Measurements from ENCODE around the gene DLG5.

DLG5 gene

DNA sequence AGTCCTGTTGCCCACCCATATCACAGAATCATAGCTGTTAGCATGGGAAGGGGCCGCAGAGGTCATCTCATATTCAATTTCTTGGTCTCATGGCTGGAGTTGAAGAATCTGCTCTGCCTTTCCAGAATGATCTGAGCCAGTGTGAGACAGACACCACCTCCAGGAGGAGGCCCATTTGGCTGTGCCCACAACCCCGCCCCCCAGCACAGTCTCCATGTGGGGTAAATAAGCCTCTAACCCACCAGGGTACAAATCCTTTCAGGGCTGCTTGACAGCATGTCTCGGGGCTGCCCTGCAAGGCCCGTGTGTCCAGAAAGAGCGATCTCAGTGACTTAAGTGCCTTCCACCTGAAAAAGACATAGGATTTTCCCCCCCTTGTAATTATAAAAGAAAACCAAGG lies 137.5 kb downstream of the DLG5 start:
- H3K4me2 ChIP-seq (ENCODE audit: insufficient read depth, low read length) = no peak overlapping the region

DNA sequence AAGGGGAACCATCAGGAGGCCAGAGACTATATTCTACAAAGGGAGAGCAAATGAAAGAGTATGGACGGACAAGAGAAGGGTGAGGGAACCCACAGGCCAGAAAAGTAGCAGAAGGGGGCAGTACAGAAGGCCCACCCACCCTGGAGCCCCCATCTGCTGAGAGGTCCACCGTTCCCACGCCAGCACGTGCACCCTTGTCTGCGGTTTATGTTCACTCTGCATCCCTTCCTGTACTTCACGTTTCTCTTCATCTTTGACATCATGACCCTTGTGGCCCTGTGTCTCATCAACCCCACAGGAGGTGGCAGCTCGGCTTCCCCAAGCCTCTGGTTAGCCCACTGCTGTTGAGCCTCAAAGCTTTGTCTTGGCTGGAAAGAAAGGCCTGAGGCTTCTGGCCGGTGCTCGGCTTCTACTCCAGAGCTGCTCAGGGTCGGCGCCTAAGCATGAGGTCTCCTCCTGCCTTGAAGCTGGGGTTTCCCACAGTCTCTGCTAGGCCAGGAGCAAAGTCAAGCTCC lies 138.0 kb downstream of the DLG5 start:
- Histone ChIP-seq H3K4me3 (ENCODE audit: low read depth in 1 of 2, low read length in 2 of 2) (no peak overlapping the region), H3K79me2 (ENCODE audit: insufficient read depth, low read length) (no peaks in the 10 kb centered on the region), H3K4me1 (ENCODE audit: insufficient read depth, low read length) (no peaks in the 10 kb centered on the region), H3K9ac (ENCODE audit: low read depth, low read length) (no peak overlapping the region), H3K4me2 (ENCODE audit: insufficient read depth, low read length) (no peak overlapping the region), H3K27me3 (ENCODE audit: insufficient read depth, low read length, poor library complexity) (no peaks in the 10 kb centered on the region), H3K36me3 (ENCODE audit: insufficient read depth, low read length) (peaks cover 21% of the 10 kb centered on the region), H3K27ac (ENCODE audit: low read length) (no peak overlapping the region), H3K9me3 (ENCODE audit: insufficient read depth, low read length, severe bottlenecking) (no peaks in the 10 kb centered on the region), H4K20me1 (ENCODE audit: insufficient read depth, low read length) (0 out of 2 replicates have a peak, but pooled peaks cover 2% of the 10 kb centered on the region), H2AFZ (ENCODE audit: low read depth, low read length) (no peak overlapping the region)
- ATAC-seq (ENCODE audit: insufficient read depth, low read depth) = no peak
- TF ChIP-seq CTCF (IDR thresholded peaks at IDR 0.05; ENCODE audit: borderline replicate concordance, extremely low read depth, low read length, poor library complexity, severe bottlenecking) (no peak), EZH2 (IDR thresholded peaks at IDR 0.05; ENCODE audit: borderline replicate concordance, low read depth, low read length, severe bottlenecking) (no peak)
- DNase-seq = no peak

More for the DNA sequence above, 137.5 kb downstream of the DLG5 start:
- H3K27ac ChIP-seq (ENCODE audit: low read length) = no peak overlapping the region
- H3K27me3 ChIP-seq (ENCODE audit: insufficient read depth, low read length, poor library complexity) = no peaks in the 10 kb centered on the region
- H3K4me1 ChIP-seq (ENCODE audit: insufficient read depth, low read length) = no peaks in the 10 kb centered on the region
- H3K4me3 ChIP-seq (ENCODE audit: low read depth in 1 of 2, low read length in 2 of 2) = no peak overlapping the region
- H3K9me3 ChIP-seq (ENCODE audit: insufficient read depth, low read length, severe bottlenecking) = no peaks in the 10 kb centered on the region
- H3K9ac ChIP-seq (ENCODE audit: low read depth, low read length) = no peak overlapping the region
- ATAC-seq (ENCODE audit: insufficient read depth, low read depth) = no peak
- H3K79me2 ChIP-seq (ENCODE audit: insufficient read depth, low read length) = no peaks in the 10 kb centered on the region
- peaks cover 25% of the 10 kb centered on the region for H3K36me3 ChIP-seq (ENCODE audit: insufficient read depth, low read length)
- no peak for TF ChIP-seq EZH2 (IDR thresholded peaks at IDR 0.05; ENCODE audit: borderline replicate concordance, low read depth, low read length, severe bottlenecking)
- no peak for TF ChIP-seq CTCF (IDR thresholded peaks at IDR 0.05; ENCODE audit: borderline replicate concordance, extremely low read depth, low read length, poor library complexity, severe bottlenecking)
- no peak for DNase-seq
- H2AFZ ChIP-seq (ENCODE audit: low read depth, low read length) = no peak overlapping the region
- H4K20me1 ChIP-seq (ENCODE audit: insufficient read depth, low read length) = 0 out of 2 replicates have a peak, but pooled peaks cover 2% of the 10 kb centered on the region

GRCh38 chr10:77787440-77787839 lies 139.1 kb downstream of the DLG5 start:
- TF ChIP-seq CTCF (IDR thresholded peaks at IDR 0.05; ENCODE audit: borderline replicate concordance, extremely low read depth, low read length, poor library complexity, severe bottlenecking) = no peak
- no peak for TF ChIP-seq EZH2 (IDR thresholded peaks at IDR 0.05; ENCODE audit: borderline replicate concordance, low read depth, low read length, severe bottlenecking)

More at GRCh38 chr10:77787440-77787839, 139.1 kb downstream of the DLG5 start:
- Histone ChIP-seq H3K27me3 (ENCODE audit: insufficient read depth, low read length, poor library complexity) (no peaks in the 10 kb centered on the region), H3K27ac (ENCODE audit: low read length) (no peak overlapping the region), H3K4me3 (ENCODE audit: low read depth in 1 of 2, low read length in 2 of 2) (no peak overlapping the region), H3K36me3 (ENCODE audit: insufficient read depth, low read length) (peaks cover 19% of the 10 kb centered on the region), H4K20me1 (ENCODE audit: insufficient read depth, low read length) (no peaks in the 10 kb centered on the region), H3K9ac (ENCODE audit: low read depth, low read length) (no peak overlapping the region), H3K4me2 (ENCODE audit: insufficient read depth, low read length) (no peak overlapping the region), H3K4me1 (ENCODE audit: insufficient read depth, low read length) (no peaks in the 10 kb centered on the region), H3K79me2 (ENCODE audit: insufficient read depth, low read length) (no peaks in the 10 kb centered on the region), H3K9me3 (ENCODE audit: insufficient read depth, low read length, severe bottlenecking) (peaks cover 3% of the 10 kb centered on the region), H2AFZ (ENCODE audit: low read depth, low read length) (no peak overlapping the region)
- DNase-seq = no peak
- ATAC-seq (ENCODE audit: insufficient read depth, low read depth) = no peak
